Measurements from ENCODE around the gene PTPRN2. TPM values are rescaled to one million over a fixed set of nuclear protein-coding genes. Genes with fewer than 3 reads are reported as not detected.

The PTPRN2 gene
- total and polyA plus RNA-seq, 9 of the 15 experiments (the other 6 are each of a cell fraction or from before 2014, with no cell fraction given), result not detected

DNA sequence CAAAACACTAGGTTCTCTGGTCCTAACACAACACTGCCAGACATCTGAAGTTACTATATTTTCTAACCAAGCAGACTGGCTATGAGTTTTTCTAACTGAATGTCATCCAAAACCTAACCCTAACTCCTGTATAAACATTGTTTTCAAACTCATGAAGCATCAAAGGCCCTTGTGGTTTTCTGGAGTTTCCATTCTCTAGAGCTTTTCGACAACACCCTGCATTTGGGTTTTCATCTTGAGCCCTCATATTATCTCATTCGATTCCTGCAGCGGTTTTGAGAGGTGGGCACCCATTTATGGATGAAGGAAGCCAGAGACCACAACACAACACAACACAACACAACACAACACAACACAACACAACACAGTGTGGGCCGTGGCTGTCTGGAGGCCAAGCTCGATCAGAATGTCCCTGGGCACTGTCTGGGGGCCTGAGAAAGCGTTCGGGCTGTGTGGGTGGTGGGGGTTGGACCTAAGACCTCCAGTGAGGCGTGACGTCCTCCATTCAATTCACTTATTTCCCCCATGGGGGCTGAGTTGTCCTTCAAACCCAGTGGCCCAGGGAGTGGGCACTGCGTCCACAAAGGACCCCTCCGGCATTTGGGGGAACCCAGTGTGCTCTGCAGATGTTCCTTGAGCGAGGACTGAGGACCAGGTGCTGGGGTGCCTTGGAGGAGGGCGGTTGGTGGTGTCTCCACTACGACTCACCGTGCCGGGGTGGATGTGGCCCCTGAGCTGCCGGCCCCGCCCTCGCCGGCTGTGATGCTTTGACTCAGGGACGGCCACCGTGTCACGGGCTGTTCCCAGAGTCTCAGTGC is 760.4 kb downstream of the PTPRN2 start:
- DNase-seq (ENCODE audit: extremely low read depth in 1 of 4, low spot score in 3 of 4) (no peak), FAIRE-seq (no peak), ATAC-seq (no peak)
- CTCF ChIA-PET (ENCODE audit: low intra/inter-chr PET ratio), result no interaction called here
- Histone ChIP-seq H3K36me3 (ENCODE audit: control insufficient read depth, insufficient read depth, low read length) (no peaks in the 10 kb centered on the region), H4K20me1 (replicated peaks; ENCODE audit: control insufficient read depth, insufficient read depth, low read length) (peaks cover 9% of the 10 kb centered on the region), H3K9me1 (ENCODE audit: control insufficient read depth, insufficient read depth, low read length) (no peaks in the 10 kb centered on the region), H3K4me1 (replicated peaks in 1 of 2; ENCODE audit: control insufficient read depth in 2 of 2, insufficient read depth in 2 of 2, low read length in 2 of 2) (no peaks in the 10 kb centered on the region), H3K4me2 (ENCODE audit: insufficient read depth, low read length) (no peak overlapping the region), H3K79me2 (ENCODE audit: control insufficient read depth, insufficient read depth, low read length) (no peaks in the 10 kb centered on the region), H3K4me3 (no peak overlapping the region), H3K27ac (ENCODE audit: extremely low read depth, low read depth, low read length) (no peak overlapping the region), H3K9me3 (replicated peaks; ENCODE audit: control insufficient read depth, insufficient read depth, low read depth, low read length) (no peaks in the 10 kb centered on the region), H3K9ac (ENCODE audit: insufficient read depth in 1 of 2, low read depth in 2 of 2, low read length in 2 of 2) (no peak overlapping the region), H2AFZ (ENCODE audit: low read depth, low read length) (no peak overlapping the region), H3K27me3 (ENCODE audit: control insufficient read depth in 2 of 2, insufficient read depth in 2 of 2, low read length in 2 of 2) (peaks cover 26 to 81% of the 10 kb centered on the region in 2 experiments)
- under 1% methylated on average over 23 of the region's 23 CpGs for WGBS (ENCODE audit: insufficient coverage, low coverage, missing lambda C conversion rate)
- TF ChIP-seq HNRNPH1 (optimal IDR thresholded peaks at IDR 0.05; ENCODE audit: low read depth, low read length) (no peak), TARDBP (IDR thresholded peaks at IDR 0.05) (no peak), ESRRA (IDR thresholded peaks at IDR 0.05; ENCODE audit: borderline replicate concordance, low read depth) (no peak), PTRF (tag; IDR thresholded peaks at IDR 0.05) (no peak)
- intact Hi-C loops (cut with micrococcal nuclease) (no loop called here), in situ Hi-C loops (cut with MboI) (loop anchor here (10.0 kb wide), 1 partner anchor 772 kb away; no protein-coding TSS in a partner anchor)
- no TSS peak for BruUV-seq (replicated peaks)
- POLR2A ChIA-PET, result no interaction called here

DNA sequence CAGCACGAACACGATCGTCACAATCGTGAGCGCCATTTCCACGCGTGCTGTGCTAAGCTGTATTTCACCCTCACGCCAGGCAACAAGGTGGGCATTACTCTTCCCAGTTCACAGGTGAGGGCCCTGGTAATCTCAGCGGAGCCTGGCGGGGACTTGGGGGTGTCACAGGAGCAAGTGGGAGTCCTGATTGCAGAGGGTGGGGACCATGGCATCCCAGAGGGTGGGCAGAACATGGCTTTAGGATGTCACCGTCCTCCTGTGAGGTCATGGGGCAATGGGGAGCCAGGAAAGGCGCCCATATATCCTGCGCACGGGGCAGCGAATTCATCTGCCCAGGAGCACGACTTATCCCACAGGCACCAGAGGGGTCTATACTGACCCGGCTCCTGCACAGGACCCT is 761.1 kb downstream of the PTPRN2 start:
- TF ChIP-seq SAFB (IDR thresholded peaks at IDR 0.05; ENCODE audit: borderline replicate concordance, low read depth, low read length), result 0 out of 2 replicates have a peak, but pooled peaks have one; percentile 36
- TF ChIP-seq, protein P1, sequence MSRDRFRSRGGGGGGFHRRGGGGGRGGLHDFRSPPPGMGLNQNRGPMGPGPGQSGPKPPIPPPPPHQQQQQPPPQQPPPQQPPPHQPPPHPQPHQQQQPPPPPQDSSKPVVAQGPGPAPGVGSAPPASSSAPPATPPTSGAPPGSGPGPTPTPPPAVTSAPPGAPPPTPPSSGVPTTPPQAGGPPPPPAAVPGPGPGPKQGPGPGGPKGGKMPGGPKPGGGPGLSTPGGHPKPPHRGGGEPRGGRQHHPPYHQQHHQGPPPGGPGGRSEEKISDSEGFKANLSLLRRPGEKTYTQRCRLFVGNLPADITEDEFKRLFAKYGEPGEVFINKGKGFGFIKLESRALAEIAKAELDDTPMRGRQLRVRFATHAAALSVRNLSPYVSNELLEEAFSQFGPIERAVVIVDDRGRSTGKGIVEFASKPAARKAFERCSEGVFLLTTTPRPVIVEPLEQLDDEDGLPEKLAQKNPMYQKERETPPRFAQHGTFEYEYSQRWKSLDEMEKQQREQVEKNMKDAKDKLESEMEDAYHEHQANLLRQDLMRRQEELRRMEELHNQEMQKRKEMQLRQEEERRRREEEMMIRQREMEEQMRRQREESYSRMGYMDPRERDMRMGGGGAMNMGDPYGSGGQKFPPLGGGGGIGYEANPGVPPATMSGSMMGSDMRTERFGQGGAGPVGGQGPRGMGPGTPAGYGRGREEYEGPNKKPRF (IDR thresholded peaks at IDR 0.05; ENCODE audit: low read depth, low read length), result no peak

More for the DNA sequence above, 761.1 kb downstream of the PTPRN2 start:
- CTCF ChIA-PET (ENCODE audit: low intra/inter-chr PET ratio), result no interaction called here
- Histone ChIP-seq H3K79me2 (ENCODE audit: control insufficient read depth, insufficient read depth, low read length) (no peaks in the 10 kb centered on the region), H3K4me2 (ENCODE audit: insufficient read depth, low read length) (no peak overlapping the region), H3K4me1 (replicated peaks in 1 of 2; ENCODE audit: control insufficient read depth in 2 of 2, insufficient read depth in 2 of 2, low read length in 2 of 2) (no peaks in the 10 kb centered on the region), H3K9me3 (replicated peaks; ENCODE audit: control insufficient read depth, insufficient read depth, low read depth, low read length) (no peaks in the 10 kb centered on the region), H3K27ac (ENCODE audit: extremely low read depth, low read depth, low read length) (no peak overlapping the region), H2AFZ (ENCODE audit: low read depth, low read length) (no peak overlapping the region), H3K4me3 (no peak overlapping the region), H4K20me1 (replicated peaks; ENCODE audit: control insufficient read depth, insufficient read depth, low read length) (peaks cover 9% of the 10 kb centered on the region), H3K9me1 (ENCODE audit: control insufficient read depth, insufficient read depth, low read length) (no peaks in the 10 kb centered on the region), H3K36me3 (ENCODE audit: control insufficient read depth, insufficient read depth, low read length) (no peaks in the 10 kb centered on the region), H3K27me3 (ENCODE audit: control insufficient read depth in 2 of 2, insufficient read depth in 2 of 2, low read length in 2 of 2) (peaks cover 26 to 74% of the 10 kb centered on the region in 2 experiments), H3K9ac (ENCODE audit: insufficient read depth in 1 of 2, low read depth in 2 of 2, low read length in 2 of 2) (no peak overlapping the region)
- DNase-seq (ENCODE audit: extremely low read depth in 1 of 4, low spot score in 3 of 4) (no peak), ATAC-seq (no peak), FAIRE-seq (no peak)
- BruUV-seq (replicated peaks), result no TSS peak
- in situ Hi-C loops (cut with MboI) (loop anchor here (10.0 kb wide), 1 partner anchor 772 kb away; no protein-coding TSS in a partner anchor), intact Hi-C loops (cut with micrococcal nuclease) (no loop called here)
- WGBS (ENCODE audit: insufficient coverage, low coverage, missing lambda C conversion rate), result 8% methylated on average over 14 of the region's 17 CpGs
- POLR2A ChIA-PET, result no interaction called here
